Astrocyte (in vitro differentiated cells and primary cell): ENCODE data around the gene ZDHHC11.
"Not testable (repeated sequence)": the region's sequence is repeated elsewhere in the genome, so short reads cannot be mapped to it uniquely, and the experiment has no call there.

Experiments
- EZH2 ChIP-seq: IDR thresholded peaks from 2 replicates; pipeline ENCODE4 v1.6.1; 2012; ENCODE audit warnings: mild to moderate bottlenecking, low read length, inconsistent platforms; ENCODE audit not compliant: insufficient read depth
- TF ChIP-seq, protein P1 (sequence below): IDR thresholded peaks from 2 replicates; pipeline ENCODE4 v1.5.1; 2011; ENCODE audit warnings: low read depth, mild to moderate bottlenecking, inconsistent platforms, low read length, moderate library complexity; ENCODE audit not compliant: insufficient read depth

DNA sequence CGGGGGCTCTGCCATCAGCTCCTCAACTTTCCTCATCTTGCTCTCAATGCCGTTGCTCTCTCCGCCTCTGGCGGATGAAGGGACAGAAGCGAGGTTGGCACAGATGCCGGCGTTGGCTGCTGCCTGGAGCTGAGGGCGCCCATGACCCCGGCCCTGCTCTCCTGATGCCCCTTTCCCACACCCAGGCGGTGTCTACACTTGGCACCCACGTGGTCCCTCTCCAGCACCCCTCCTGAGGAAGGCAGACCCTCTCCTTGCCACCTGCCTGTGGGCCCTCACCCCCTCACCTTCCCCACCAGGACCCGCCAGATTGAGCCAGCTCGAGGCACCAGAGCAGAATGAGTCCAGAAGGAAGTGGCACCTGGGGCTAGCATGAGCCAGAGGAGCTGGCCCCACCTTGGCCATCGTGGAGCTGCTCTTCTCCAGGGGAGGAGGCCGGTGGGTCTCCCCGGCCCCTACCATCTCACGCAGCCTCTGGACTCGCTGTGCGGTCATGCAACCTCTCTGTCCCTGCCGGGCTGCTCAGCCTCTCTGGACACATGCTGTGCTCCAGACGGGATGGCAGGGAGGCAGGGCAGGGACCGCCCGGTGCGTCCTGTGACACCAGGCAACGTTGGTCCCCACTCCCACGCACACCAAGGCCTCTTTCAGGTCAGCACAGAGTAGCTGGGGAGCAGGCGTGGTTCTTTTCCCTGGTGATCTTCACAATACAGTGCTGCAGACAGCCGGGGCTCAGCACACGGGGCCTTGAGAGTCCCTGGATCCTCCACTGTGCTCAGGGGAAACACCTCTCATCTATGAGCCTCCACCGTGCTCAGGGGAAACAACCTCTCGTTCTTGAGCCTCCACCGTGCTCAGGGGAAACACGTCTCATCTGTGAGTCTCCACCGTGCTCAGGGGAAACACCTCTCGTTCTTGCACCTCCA is 4.8 kb downstream of the ZDHHC11 start:
- TF ChIP-seq, protein P1, sequence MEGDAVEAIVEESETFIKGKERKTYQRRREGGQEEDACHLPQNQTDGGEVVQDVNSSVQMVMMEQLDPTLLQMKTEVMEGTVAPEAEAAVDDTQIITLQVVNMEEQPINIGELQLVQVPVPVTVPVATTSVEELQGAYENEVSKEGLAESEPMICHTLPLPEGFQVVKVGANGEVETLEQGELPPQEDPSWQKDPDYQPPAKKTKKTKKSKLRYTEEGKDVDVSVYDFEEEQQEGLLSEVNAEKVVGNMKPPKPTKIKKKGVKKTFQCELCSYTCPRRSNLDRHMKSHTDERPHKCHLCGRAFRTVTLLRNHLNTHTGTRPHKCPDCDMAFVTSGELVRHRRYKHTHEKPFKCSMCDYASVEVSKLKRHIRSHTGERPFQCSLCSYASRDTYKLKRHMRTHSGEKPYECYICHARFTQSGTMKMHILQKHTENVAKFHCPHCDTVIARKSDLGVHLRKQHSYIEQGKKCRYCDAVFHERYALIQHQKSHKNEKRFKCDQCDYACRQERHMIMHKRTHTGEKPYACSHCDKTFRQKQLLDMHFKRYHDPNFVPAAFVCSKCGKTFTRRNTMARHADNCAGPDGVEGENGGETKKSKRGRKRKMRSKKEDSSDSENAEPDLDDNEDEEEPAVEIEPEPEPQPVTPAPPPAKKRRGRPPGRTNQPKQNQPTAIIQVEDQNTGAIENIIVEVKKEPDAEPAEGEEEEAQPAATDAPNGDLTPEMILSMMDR: not testable (repeated sequence)
- not testable (repeated sequence) for TF ChIP-seq EZH2
